Lower leg skin (tissue), 3 donors: ENCODE data around the gene DHX30.

Experiments used
- POLR2A ChIP-seq, 2 donors: fragments of 450-650 bp; IDR thresholded peaks; one replicate each; pipeline ENCODE4 v1.6.1; 2016 to 2017; ENCODE audit warnings: antibody characterized with exemption in 2 of 2, mild to moderate bottlenecking in 1 of 2, moderate library complexity in 1 of 2
- TF ChIP-seq, protein P1 (sequence below), 3 donors: fragments of 450-650 bp; IDR thresholded peaks; one replicate each; pipeline ENCODE4 v1.5.1; 2016; ENCODE audit warnings: antibody characterized with exemption in 3 of 3, mild to moderate bottlenecking in 3 of 3, moderate library complexity in 2 of 3

DNA sequence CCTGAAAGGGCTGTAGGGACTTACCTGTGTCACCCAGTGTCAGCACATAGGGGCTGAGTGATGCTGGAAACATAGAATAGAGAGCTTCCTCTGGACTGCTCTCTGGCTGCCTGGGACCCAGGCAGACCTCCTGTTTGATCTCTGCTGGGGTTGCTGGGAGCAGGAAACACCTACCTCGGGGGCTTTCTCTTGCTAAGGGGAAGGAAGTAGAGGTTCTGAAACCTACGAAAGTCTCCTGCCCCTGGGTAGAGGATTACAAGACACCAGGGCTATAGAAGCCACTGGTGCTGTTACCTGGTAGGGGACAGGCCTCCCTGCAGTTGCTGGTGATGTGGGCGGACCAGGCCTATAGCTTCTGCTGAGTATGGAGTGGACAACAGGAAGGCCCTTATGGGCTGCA is 81.7 kb downstream of the DHX30 start:
- TF ChIP-seq, protein P1, sequence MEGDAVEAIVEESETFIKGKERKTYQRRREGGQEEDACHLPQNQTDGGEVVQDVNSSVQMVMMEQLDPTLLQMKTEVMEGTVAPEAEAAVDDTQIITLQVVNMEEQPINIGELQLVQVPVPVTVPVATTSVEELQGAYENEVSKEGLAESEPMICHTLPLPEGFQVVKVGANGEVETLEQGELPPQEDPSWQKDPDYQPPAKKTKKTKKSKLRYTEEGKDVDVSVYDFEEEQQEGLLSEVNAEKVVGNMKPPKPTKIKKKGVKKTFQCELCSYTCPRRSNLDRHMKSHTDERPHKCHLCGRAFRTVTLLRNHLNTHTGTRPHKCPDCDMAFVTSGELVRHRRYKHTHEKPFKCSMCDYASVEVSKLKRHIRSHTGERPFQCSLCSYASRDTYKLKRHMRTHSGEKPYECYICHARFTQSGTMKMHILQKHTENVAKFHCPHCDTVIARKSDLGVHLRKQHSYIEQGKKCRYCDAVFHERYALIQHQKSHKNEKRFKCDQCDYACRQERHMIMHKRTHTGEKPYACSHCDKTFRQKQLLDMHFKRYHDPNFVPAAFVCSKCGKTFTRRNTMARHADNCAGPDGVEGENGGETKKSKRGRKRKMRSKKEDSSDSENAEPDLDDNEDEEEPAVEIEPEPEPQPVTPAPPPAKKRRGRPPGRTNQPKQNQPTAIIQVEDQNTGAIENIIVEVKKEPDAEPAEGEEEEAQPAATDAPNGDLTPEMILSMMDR (IDR thresholded peaks at IDR 0.05): no peak
- TF ChIP-seq POLR2A (IDR thresholded peaks at IDR 0.05): no peak
